Measurements from ENCODE around the gene MICOS13.
"Not testable (repeated sequence)": the region's sequence is repeated elsewhere in the genome, so short reads cannot be mapped to it uniquely, and the experiment has no call there.

MICOS13 gene, protein sequence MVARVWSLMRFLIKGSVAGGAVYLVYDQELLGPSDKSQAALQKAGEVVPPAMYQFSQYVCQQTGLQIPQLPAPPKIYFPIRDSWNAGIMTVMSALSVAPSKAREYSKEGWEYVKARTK

DNA sequence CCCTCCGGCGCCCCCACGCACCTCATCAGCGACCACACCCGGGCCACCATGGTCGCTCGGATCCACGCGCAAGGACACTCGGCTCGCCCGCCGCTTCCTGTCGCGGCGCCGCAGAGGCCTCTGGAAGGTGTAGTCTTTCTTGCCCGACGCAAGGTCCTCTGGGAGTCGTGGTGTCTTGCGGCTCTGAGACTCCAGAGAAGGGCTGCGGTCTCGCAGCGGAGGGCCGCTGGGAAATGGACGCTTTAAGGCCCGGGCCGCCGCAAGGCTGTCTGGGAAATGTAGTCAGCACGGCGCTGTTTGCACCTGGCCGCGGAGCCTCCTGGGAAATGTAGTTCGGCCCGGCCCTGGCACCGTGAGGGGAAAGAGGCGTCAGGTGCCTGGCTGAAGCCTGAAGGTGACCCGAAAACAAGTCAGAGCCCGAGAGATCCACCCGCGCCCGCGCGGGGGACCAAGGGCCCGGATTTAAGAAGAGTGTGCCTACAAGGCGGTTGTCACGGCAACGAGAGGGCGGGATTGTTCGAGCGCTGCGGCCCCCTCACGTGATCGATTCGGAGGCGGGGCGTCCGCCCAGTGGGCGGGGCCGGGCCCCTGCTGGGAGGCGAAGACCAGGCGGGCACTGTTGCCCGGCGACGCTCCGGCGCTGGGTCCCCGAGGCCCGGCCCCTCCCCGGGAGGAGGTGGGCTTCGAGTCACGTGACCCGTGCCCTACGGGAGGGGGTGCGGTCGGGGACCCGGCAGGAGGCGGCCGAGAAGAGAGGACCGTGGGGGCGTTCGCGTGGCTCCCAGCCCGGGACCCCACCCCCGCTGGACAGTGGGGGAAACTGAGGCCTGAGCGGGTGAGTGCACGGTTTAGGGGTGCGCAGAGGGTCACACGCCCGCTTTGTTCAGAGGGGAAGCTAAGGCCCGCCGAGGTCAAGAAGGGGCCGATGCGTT, at the start of gene MICOS13, which contains the start of gene HSD11B1L:
Gene MICOS13, minus strand, starts transcription at position 80 of the 932 bp plus-strand sequence. Its CDS starts 30 bp downstream, at position 50.
Gene HSD11B1L, plus strand, starts transcription at position 591 of the 932 bp plus-strand sequence. CDS start 3,806 bp downstream, outside the sequence.
- DNase-seq: no peak

DNA sequence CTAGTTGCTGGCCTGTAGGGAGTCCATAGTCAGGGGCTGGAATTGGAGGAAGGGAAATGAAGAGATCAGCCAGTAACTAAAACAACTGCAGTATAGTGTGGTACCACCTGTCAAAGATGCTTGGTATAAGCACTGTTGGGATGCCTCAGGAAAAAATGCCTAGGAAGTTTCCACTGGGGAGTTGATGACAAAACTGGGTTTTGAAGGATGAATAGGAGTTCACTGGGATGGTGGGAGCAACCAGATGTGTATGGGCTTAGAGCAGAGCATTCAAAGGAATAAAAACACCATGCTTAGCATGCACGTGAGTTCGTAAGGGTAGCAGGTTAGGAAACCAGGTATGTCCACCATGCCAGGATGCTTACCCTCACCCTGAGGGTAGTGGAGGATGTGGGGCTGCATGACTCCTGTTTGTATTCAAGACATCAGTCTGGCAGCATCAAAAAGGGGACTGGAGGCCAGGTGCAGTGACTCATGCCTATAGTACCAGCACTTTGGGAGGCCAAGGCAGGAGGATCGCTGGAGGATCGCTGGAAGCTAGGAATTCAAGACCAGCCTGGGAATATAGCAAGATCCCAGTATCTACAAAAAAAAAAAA, 47.2 kb upstream of the MICOS13 start:
- no peak for DNase-seq

DNA sequence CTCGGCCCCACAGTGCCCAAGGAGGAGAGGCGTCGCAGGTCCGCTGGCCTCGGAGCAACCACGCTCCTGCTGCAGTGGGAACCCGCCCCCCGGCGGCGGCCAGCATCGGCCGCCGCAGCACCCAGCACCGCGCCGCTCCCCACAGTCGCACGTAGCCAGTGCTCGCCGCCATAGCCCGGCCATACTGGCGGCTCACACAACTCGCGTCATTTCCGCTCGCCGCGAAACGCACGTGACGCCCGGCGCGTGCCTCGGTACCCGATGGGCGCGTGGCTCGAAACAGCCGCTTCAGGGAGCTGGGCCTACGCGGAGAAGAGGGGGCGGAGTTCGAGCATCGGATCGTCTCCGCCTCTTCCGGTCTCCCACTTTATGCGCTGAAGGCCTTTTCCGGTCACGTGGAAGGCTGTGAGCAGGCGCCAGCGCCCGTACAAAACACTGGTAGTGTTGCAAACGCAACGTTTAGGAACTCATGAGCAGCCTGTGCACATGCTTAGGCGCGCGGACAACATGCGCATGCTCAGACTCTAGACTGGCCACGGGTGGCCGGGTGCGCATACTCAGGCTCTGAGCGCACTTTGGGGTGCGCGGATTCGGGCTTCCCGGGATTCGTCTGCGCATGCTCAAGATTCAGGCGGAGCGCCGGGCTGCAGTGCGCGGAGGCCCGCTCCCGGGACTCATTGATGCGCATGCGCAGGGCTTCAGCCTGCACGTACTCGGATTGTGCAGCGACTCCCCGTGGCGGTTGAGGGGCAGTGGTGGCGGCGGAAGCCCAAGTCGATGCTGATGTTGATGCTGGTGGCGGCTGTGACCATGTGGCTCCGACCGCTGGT, 39.9 kb upstream of the MICOS13 start, which contains the start of the genes CATSPERD and LONP1:
Gene CATSPERD, plus strand, starts transcription at position 677 of the 830 bp plus-strand sequence. Its CDS starts 101 bp downstream, at position 778.
Gene LONP1, minus strand, starts transcription at position 186 of the 830 bp plus-strand sequence. Its CDS starts 14 bp downstream, at position 172.
- peak; percentile 99 for DNase-seq

DNA sequence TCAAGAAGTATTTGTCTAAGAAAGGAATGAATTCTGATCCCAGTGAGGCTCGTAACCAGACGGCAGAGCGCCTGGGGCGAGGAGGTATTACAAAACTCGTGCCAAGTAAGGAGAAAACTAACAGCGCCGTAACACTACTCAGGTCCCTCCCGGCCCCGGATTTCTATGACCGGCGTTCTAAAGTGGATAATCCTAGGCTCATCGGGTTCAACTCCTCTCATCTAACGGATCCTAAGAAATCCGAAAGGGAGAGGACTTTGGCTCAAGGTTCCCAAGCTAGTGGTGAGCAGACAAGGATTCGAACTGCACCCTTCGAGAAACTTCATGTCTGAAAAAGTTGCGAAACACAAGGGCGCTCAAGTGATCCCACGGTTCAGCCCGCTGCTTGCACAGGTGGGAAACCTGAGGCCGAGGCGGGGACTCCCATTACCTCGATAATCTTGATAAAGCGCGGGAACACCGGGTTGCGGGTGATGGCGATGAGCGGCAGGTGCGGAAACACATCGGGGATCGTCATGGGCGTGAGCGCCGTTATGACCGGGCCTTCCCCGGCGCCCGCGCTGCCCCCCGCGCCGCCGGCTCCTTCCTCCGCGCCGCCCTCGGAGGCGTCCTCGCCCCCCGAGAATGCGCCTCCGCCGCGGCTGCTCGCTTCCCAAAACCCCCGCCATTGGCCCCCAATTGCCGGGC, 39.1 kb upstream of the MICOS13 start:
- DNase-seq: no peak

DNA sequence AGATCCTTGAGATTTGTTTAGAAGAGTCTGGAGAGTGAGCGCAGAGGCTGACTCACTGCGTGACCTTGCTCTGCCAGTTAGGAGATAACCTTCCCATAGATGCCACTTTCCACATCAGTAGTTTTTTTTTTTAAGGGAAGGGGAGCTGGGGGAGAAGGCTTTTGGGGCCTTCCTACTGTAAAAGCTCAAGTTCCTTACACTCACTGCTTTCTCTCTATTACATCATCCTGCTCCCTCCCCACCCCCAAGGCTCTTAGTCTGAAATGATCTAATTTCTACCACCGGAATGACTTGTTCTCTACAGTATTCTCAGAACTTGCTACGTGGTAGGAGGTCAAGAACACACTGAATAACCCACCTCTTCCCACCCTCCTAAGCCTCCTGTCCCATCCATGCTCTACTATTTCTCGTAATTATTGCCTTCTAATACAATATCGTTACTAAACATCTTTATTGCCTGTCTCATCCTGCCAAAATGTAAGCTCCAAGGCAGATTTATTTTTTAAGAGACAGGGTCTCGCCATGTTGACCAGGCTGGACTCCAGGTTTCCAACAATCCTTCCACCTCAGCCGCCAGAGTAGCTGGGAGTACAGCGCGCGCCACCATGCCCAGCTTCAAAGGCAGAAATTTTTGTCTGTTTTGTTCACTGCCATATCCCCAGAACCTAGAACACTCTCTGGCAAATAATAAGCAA, 38.4 kb upstream of the MICOS13 start:
- no peak for DNase-seq

DNA sequence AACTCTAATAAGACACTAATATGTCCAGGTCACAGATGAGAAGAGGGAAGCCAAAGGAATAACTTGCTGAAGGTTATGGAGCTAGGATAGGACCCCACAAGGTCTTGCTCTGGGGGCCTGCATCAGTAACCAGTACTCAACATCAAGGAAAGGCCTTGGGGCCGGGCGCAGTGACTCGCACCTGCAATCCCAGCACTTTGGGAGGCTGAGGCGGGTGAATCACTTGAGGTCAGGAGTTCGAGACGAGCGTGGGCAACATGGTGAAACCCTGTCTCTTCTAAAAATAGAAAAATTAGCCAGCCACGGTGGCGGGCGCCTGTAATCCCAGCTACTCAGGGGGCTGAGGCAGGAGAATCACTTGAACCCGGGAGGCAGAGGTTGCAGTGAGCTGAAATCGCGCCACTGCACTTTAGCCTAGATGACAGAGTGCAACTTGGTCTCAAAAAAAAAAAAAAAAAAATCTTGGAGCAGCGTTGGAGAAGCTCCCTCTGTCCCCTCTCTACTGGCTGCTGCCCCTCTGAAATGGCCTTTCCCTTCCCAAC, 37.8 kb upstream of the MICOS13 start:
- DNase-seq: no peak

DNA sequence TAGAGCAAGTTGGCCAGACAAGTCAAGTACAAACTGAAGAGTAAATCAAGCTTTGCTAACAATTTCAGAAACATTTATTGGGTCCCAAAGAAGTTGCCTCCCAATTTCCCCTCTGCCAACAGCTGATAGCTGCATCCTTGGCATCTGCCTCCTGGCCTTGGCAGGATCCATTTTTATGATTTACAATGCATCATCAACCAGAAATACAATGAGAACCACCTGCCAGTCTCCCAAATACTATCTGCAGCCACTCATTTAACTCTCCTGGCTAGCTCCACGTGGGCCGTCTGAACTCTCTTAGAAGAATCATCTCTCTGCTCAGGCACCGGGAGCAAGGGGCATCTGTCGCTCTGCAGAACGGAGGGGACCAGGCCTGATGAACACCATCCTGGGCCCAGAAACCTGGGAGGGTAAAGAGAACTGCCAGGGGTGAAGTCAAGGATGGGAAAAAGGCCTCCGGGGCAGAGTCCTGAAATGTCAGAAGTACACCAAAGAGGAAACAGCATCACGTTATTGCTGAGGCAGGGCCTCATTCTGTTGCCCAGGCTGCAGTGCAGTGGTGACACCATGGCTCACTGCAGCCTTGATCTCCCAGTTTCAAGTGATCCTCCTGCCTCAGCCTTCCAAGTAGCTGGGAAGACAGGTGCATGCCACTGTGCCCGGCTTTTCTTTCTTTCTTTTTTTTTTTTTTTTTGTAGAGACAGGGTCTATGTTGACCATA, 37.1 kb upstream of the MICOS13 start:
- DNase-seq: no peak

DNA sequence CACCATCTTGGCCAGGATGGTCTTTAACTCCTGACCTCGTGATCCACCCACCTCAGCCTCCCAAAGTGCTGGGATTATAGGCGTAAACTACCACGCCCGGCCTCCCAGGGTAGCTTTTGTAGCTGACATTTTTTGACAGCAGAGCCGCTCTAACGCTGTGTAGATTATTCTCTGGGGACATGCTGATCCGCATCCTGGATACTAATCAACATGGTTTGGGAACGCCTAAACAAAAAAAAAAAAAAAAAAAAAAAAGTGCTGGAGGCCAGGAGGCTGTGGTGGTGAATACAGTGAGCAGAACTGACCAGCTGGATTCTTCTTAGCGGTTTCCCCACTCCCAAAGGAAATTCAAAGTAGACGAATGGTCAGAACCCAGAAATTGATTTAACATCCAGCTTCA, 34.5 kb upstream of the MICOS13 start:
- DNase-seq: no peak

DNA sequence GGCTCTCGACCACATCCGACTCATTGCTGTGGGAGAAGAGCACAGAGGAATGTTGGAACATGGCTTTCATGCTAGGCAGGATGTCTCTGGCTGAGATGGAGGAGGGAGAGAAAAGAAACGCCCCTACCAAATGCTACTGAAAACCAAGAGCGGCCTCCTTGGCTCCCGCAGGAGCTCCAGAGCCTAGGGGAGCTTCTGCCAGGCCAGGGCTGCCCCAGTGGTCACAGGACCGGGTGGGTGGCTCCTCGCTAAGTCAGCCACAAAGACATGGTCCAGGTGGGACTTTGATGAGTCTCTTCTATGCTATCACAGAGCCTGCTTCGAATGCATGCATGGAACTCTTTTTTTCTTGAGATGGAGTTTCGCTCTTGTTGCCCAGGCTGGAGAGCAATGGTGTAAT, 32.9 kb upstream of the MICOS13 start:
- no peak for DNase-seq

DNA sequence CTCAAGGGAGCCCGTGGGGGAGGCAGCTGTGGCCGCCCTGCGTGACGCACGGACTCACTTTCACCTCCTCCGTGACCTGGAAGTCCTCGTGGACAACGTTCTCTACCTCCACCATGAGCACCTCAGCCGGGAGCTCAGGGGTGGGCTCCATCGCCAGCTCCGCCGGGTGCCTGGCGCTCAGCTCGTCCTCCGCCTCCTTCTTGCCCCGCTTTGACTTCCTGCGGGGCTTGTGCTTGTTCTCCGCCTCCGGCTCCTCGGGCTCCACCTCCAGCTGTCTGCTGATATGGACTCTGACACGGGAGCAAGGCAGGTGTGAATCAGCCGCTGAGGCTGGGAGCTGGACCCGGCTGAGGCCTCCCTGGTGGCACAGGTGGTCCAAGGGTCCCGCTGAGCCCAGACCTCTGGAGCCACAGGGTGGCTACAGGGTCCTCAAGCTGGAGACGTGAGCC, 31.4 kb upstream of the MICOS13 start:
- no peak for DNase-seq

DNA sequence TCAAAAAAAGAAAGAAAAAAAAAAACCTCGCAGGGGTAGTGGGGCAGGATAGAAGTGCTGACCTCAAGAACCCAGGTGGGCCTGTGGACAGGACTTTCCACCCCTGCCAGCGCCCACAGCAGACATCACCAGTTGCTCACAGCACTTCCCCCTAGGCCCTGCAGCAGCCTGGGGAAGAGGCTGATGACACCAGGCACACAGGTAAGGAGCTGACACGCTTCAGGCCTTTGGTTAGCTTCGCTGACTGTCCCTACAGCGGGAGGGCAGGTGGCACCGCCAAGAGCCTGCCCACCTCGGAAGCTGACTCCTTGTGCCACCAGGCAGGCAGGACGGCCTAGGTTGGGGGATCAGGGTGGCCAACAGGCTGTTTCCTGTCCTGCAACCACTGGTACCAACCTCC, 30.7 kb upstream of the MICOS13 start:
- DNase-seq: no peak

DNA sequence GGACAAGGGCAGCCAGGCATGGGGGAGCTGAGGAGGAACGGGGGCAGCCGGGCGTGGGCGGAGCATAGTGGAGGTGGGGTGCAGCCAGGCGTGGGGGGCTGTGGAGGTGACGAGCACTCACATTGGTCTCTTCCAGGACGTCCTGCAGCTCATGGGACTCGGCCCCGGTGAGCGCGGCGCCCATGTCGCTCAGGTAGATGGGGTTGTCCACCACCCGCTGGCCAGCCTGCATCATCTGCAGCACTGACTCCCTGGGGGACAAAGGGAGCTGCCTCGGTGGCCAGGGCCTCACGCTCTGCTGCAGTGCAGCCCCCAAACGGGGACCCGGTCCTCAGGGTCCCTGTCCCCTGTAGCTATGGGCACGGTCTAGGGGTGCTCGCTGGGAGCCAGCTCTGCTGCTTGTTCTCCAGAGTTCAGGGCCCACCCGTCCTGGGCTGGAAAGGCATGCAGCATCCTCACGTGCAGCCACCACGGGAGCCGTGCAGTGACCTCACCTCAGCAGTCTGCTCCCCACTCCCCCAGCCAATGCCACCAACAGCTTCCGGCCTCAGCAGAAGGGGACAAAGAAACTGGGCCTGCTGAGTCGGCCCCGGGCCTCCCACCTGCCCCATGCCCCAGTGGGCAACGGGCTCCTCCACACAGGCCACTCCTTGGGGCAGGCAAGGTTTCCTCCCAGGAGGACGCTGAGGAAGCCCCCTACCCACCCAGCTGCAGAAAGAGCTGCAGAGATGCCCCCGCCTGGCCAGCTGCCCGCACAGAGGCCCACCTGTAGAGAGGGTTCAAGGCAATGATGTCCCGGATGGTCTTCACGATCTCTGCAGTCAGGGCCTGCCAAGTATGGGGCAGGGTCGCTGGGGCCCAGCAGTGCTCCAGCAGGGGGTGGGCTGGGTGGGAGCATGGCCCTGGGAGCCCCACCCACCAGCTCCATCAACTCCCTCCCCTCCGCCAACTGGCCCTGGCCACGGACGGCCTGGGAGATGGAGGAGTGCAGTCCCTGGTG, 27.6 kb upstream of the MICOS13 start:
- DNase-seq: no peak

DNA sequence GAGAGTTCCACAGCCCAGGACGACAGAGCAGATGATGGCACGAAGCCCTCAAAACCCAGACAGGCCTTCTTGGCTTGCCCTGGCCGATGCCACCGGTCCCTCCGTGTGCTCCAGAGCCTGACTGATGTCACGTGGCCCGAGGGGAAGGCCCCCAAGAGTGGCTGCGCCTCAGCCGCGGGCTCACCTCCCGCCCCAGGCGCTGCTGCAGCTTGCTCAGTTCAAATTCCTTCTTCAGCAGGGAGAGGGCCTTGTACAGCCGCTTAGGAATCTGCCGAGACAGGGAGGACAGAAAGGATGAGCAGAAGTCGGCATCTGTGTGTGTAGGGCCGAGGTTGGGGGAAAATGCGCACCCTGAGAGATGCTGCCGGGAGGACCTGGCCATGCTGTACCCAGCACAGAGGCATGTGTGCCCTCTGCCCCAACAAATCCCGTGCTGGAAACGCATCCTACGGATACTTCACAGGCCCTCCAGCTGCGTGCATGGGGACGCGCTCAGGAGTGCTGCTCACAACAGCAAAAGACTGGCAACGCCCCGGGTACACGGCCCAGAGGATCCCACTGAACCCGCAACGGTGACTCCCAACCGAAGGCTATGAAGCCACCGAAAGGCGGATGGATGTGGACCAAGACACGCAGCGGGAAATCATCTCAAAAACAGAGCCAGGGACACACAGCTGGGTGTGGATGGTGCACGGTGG, 26.7 kb upstream of the MICOS13 start:
- DNase-seq: no peak

DNA sequence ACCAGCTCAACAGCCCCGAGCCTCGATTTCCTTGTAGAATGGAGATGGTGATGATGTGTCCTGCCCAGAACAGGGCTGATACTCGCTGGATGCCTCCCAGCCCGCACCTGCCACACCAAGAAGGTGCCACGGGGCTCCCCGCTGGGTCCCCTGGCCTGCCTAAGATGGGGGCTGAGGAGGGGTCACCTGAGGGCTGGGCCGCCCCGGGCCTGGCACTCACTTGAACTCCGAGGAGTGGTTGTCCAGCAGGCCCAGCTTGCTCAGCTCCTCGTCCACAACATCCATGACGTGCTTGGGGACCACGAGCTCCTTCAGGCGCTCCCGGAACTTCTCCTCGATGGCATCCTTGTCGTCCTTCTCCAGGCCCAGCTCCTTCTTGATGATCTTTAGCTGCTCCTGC, 25.2 kb upstream of the MICOS13 start:
- DNase-seq: no peak

DNA sequence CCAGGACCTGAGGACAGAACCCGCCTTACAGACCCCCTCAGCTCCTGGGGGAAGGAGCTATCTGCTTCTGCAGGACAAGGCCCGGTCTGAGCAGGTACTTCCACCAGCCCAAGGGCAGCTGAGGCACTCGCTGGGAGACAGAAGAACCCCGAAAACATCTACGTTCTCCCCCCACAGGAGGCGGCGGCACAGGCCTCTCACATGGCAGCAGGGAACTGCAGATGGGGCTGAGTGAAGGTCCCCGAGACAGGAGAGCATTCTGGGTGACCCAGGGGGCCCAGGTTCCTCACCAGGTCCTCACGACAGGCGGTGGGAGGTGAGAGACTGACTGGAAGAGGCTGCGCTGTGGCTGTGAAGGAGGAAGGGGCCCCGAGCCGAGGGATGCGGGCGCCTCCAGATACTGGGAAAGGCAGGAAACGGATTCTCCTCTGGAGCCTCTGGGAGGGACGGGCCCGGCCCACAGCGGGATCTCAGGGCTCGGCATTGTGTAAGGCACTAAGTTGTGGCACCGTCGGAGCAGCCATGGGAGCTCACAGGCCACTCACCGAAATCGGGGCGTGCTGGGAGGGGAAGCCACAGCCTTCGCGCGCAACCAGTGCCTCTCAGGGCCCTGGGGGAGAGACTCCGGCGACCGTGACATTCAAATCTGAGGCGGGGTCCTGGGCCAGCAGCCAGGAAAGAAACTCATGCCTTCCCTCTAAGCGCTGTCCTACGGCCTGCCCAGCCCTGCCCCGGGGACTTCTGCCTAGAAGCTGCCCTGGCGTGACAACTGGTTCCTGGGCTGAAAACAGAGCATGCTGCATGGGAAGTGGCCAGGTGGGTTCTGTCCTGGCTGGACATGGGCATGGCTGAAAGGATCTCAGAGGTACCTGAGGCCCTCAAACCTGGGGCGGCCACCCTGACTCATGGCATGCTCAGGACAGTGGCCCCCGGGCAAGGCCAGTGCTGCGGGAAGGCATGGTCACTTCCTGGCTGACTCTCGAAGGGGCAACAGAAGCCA, 23.8 kb upstream of the MICOS13 start:
- DNase-seq: no peak

DNA sequence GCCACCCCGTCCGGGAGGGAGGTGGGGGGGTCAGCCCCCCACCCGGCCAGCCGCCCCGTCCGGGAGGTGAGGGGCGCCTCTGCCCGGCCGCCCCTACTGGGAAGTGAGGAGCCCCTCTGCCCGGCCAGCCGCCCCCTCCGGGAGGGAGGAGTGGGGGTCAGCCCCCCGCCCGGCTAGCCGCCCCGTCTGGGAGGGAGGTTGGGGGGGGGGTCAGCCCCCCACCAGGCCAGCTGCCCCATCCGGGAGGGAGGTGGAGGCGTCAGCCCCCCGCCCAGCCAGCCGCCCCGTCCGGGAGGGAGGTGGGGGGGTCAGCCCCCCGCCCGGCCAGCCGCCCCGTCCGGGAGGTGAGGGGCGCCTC, 21.7 kb upstream of the MICOS13 start:
- DNase-seq: not testable (repeated sequence)

DNA sequence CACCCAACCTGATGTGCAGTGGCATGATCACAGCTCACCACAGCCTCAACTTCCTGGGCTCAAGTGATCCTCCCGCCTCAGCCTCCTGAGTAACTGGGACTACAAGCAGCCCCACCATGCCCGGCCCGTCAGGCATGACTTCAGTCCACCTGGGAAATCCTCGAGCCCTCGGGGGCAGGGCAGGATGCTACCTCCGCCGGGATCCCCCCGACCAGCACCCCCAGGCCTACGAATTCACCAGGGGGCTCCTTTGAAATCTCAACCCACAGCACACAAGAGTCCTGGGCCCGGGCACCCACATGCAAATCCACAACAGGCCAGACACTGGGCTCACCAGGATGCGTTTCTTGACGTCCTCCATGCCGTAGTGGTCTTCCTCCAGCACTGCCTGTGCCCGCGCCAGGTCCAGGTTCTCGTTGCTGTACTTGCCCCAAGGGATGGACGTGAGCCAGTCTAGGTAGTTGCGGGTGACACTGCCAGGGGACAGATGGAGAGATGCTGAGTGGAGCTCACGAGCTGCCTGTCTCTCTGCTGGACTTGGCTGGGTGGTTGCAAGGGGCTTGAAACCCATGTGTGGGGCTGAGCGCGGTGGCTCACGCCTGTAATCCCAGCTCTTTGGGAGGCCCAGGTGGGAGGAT, 20.3 kb upstream of the MICOS13 start:
- DNase-seq: no peak

Data from cortex of kidney (tissue), 1 donor.